Measurements from ENCODE around the gene ATG4C. TPM values are rescaled to one million over a fixed set of nuclear protein-coding genes. Genes with fewer than 3 reads are reported as not detected.

ATG4C gene
- total RNA-seq, 1 donor from 2014 or later: 7.3 TPM

- Mint-ChIP-seq H3K9me3 (ENCODE audit: unreplicated experiment) (no peaks in the 10 kb centered on the region), H3K27me3 (ENCODE audit: unreplicated experiment) (no peaks in the 10 kb centered on the region), H3K36me3 (ENCODE audit: low read depth, unreplicated experiment) (no peaks in the 10 kb centered on the region), H3K4me1 (ENCODE audit: unreplicated experiment) (no peaks in the 10 kb centered on the region), H3K27ac (ENCODE audit: unreplicated experiment) (no peak overlapping the region), H3K4me3 (ENCODE audit: unreplicated experiment) (no peak overlapping the region)
- no peak for DNase-seq (ENCODE audit: low spot score)
- TF ChIP-seq CTCF (IDR thresholded peaks at IDR 0.05; ENCODE audit: unreplicated experiment): no peak
Measured at GRCh38 chr1:62879962-62880361, 96.0 kb downstream of the ATG4C start.

- no peak for DNase-seq (ENCODE audit: low spot score)
- Mint-ChIP-seq H3K4me1 (ENCODE audit: unreplicated experiment) (no peaks in the 10 kb centered on the region), H3K4me3 (ENCODE audit: unreplicated experiment) (no peak overlapping the region), H3K36me3 (ENCODE audit: low read depth, unreplicated experiment) (no peaks in the 10 kb centered on the region), H3K27me3 (ENCODE audit: unreplicated experiment) (no peaks in the 10 kb centered on the region), H3K9me3 (ENCODE audit: unreplicated experiment) (no peaks in the 10 kb centered on the region), H3K27ac (ENCODE audit: unreplicated experiment) (no peak overlapping the region)
- TF ChIP-seq CTCF (IDR thresholded peaks at IDR 0.05; ENCODE audit: unreplicated experiment): no peak
Measured at GRCh38 chr1:62882201-62883104, 98.5 kb downstream of the ATG4C start.

GRCh38 chr1:62884156-62884740, 100.3 kb downstream of the ATG4C start:
- no peak for TF ChIP-seq CTCF (IDR thresholded peaks at IDR 0.05; ENCODE audit: unreplicated experiment)
- no peaks in the 10 kb centered on the region for H3K9me3 Mint-ChIP-seq (ENCODE audit: unreplicated experiment)
- H3K4me1 Mint-ChIP-seq (ENCODE audit: unreplicated experiment): no peaks in the 10 kb centered on the region
- peaks cover 3% of the 10 kb centered on the region for H3K27me3 Mint-ChIP-seq (ENCODE audit: unreplicated experiment)
- H3K27ac Mint-ChIP-seq (ENCODE audit: unreplicated experiment): no peak overlapping the region
- no peaks in the 10 kb centered on the region for H3K36me3 Mint-ChIP-seq (ENCODE audit: low read depth, unreplicated experiment)
- no peak overlapping the region for H3K4me3 Mint-ChIP-seq (ENCODE audit: unreplicated experiment)
- no peak for DNase-seq (ENCODE audit: low spot score)

GRCh38 chr1:62887799-62888507, 104.0 kb downstream of the ATG4C start:
- no peaks in the 10 kb centered on the region for H3K4me1 Mint-ChIP-seq (ENCODE audit: unreplicated experiment)
- peaks cover 3% of the 10 kb centered on the region for H3K27me3 Mint-ChIP-seq (ENCODE audit: unreplicated experiment)
- no peaks in the 10 kb centered on the region for H3K36me3 Mint-ChIP-seq (ENCODE audit: low read depth, unreplicated experiment)

More at GRCh38 chr1:62887799-62888507, 104.0 kb downstream of the ATG4C start:
- Mint-ChIP-seq H3K4me3 (ENCODE audit: unreplicated experiment) (no peak overlapping the region), H3K27ac (ENCODE audit: unreplicated experiment) (no peak overlapping the region), H3K9me3 (ENCODE audit: unreplicated experiment) (no peaks in the 10 kb centered on the region)
- no peak for DNase-seq (ENCODE audit: low spot score)
- no peak for TF ChIP-seq CTCF (IDR thresholded peaks at IDR 0.05; ENCODE audit: unreplicated experiment)

Data from endothelial cell (in vitro differentiated cells).